ENCODE results near the gene CSNK2B.

The CSNK2B gene

GRCh38 chr6:31665501-31666336 lies at the start of gene CSNK2B:
TSS of gene CSNK2B (plus strand) at chr6:31666080. CDS start at chr6:31666832, 752 bp downstream.
- peak within 1 kb of the TSS; percentile 92 for H3K4me3 ChIP-seq (ENCODE audit: low read depth, low read length)
- CTCF ChIA-PET, result interaction anchor here (1.0 to 1.6 kb wide), 4 partner anchors 10 to 73 kb away, joined by 3 to 8 read pairs (median 4); partner anchors contain the start of genes APOM and LY6G5C
- peak within 1 kb of the TSS; percentile 92 for H3K27ac ChIP-seq (ENCODE audit: extremely low read depth, low read depth, low read length)
- H3K4me1 ChIP-seq (ENCODE audit: control insufficient read depth, insufficient read depth, low read length), result peaks cover 6% of the 10 kb centered on the region; the same call in 1 of the 2 replicates
- H3K36me3 ChIP-seq (ENCODE audit: control insufficient read depth in 2 of 2, insufficient read depth in 1 of 2, low read length in 2 of 2), result peaks cover 30 to 64% of the 10 kb centered on the region in 2 experiments
- POLR2A ChIA-PET, result interaction anchor here (0.6 to 7.4 kb wide), 22 partner anchors 8 to 1652 kb away, joined by 3 to 180 read pairs (median 6); partner anchors contain the start of genes APOM, BAG6, DDX39B and DXO
- H3K9me3 ChIP-seq (ENCODE audit: control insufficient read depth, insufficient read depth, low read depth, low read length), result no peaks in the 10 kb centered on the region
- TF ChIP-seq ZNF549 (tag by site-specific recombination; IDR thresholded peaks at IDR 0.05) (no peak), ZNF140 (tag by site-specific recombination; IDR thresholded peaks at IDR 0.05) (no peak), ZNF626 (tag by site-specific recombination; IDR thresholded peaks at IDR 0.05) (no peak), RBAK (tag by site-specific recombination; IDR thresholded peaks at IDR 0.05) (no peak), SP7 (tag by site-specific recombination; IDR thresholded peaks at IDR 0.05) (no peak; the same call in none of the 2 replicates), SETDB1 (IDR thresholded peaks at IDR 0.05; ENCODE audit: insufficient read length, low read length) (no peak), ZNF292 (tag by site-specific recombination; IDR thresholded peaks at IDR 0.05; ENCODE audit: borderline replicate concordance, low read depth) (no peak), ZNF677 (tag by site-specific recombination; IDR thresholded peaks at IDR 0.05) (no peak), ZNF670 (tag by site-specific recombination; IDR thresholded peaks at IDR 0.05; ENCODE audit: low read depth) (no peak), ZEB2 (tag by site-specific recombination; IDR thresholded peaks at IDR 0.05) (peak; percentile 65; the same call in 1 of the 2 replicates), ZNF354C (tag by site-specific recombination; IDR thresholded peaks at IDR 0.05; ENCODE audit: borderline replicate concordance, low read depth) (no peak), ZNF621 (tag by site-specific recombination; IDR thresholded peaks at IDR 0.05) (no peak), KLF10 (tag by site-specific recombination; IDR thresholded peaks at IDR 0.05) (no peak), WT1 (tag by site-specific recombination; IDR thresholded peaks at IDR 0.05) (peak; percentile 71), BCL11B (tag by site-specific recombination; IDR thresholded peaks at IDR 0.05; ENCODE audit: low read depth) (no peak), ZNF174 (tag by site-specific recombination; IDR thresholded peaks at IDR 0.05) (no peak), ZNF704 (tag by site-specific recombination; IDR thresholded peaks at IDR 0.05) (no peak), ZNF214 (tag by site-specific recombination; IDR thresholded peaks at IDR 0.05; ENCODE audit: borderline replicate concordance) (no peak), ZNF596 (tag by site-specific recombination; IDR thresholded peaks at IDR 0.05) (no peak), ZNF335 (tag by site-specific recombination; conservative IDR thresholded peaks at IDR 0.05) (peak; percentile 99), TCF7L2 (IDR thresholded peaks at IDR 0.05; ENCODE audit: borderline replicate concordance, low read depth, low read length) (peak; percentile 44; the same call in 1 of the 2 replicates), ZNF223 (tag by site-specific recombination; IDR thresholded peaks at IDR 0.05) (no peak), ZXDB (tag by site-specific recombination; IDR thresholded peaks at IDR 0.05) (peak; percentile 51), ZFP69B (tag by site-specific recombination; IDR thresholded peaks at IDR 0.05) (no peak)
- TF ChIP-seq, protein P1, sequence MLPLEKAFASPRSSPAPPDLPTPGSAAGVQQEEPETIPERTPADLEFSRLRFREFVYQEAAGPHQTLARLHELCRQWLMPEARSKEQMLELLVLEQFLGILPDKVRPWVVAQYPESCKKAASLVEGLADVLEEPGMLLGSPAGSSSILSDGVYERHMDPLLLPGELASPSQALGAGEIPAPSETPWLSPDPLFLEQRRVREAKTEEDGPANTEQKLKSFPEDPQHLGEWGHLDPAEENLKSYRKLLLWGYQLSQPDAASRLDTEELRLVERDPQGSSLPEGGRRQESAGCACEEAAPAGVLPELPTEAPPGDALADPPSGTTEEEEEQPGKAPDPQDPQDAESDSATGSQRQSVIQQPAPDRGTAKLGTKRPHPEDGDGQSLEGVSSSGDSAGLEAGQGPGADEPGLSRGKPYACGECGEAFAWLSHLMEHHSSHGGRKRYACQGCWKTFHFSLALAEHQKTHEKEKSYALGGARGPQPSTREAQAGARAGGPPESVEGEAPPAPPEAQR (tag by site-specific recombination; IDR thresholded peaks at IDR 0.05), result no peak
- TF ChIP-seq, protein P2, sequence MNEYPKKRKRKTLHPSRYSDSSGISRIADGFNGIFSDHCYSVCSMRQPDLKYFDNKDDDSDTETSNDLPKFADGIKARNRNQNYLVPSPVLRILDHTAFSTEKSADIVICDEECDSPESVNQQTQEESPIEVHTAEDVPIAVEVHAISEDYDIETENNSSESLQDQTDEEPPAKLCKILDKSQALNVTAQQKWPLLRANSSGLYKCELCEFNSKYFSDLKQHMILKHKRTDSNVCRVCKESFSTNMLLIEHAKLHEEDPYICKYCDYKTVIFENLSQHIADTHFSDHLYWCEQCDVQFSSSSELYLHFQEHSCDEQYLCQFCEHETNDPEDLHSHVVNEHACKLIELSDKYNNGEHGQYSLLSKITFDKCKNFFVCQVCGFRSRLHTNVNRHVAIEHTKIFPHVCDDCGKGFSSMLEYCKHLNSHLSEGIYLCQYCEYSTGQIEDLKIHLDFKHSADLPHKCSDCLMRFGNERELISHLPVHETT (tag by site-specific recombination; IDR thresholded peaks at IDR 0.05), result no peak
- TF ChIP-seq, protein P3, sequence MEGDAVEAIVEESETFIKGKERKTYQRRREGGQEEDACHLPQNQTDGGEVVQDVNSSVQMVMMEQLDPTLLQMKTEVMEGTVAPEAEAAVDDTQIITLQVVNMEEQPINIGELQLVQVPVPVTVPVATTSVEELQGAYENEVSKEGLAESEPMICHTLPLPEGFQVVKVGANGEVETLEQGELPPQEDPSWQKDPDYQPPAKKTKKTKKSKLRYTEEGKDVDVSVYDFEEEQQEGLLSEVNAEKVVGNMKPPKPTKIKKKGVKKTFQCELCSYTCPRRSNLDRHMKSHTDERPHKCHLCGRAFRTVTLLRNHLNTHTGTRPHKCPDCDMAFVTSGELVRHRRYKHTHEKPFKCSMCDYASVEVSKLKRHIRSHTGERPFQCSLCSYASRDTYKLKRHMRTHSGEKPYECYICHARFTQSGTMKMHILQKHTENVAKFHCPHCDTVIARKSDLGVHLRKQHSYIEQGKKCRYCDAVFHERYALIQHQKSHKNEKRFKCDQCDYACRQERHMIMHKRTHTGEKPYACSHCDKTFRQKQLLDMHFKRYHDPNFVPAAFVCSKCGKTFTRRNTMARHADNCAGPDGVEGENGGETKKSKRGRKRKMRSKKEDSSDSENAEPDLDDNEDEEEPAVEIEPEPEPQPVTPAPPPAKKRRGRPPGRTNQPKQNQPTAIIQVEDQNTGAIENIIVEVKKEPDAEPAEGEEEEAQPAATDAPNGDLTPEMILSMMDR (tag by site-specific recombination; IDR thresholded peaks at IDR 0.05), result peak; percentile 75
- TF ChIP-seq, protein P4, sequence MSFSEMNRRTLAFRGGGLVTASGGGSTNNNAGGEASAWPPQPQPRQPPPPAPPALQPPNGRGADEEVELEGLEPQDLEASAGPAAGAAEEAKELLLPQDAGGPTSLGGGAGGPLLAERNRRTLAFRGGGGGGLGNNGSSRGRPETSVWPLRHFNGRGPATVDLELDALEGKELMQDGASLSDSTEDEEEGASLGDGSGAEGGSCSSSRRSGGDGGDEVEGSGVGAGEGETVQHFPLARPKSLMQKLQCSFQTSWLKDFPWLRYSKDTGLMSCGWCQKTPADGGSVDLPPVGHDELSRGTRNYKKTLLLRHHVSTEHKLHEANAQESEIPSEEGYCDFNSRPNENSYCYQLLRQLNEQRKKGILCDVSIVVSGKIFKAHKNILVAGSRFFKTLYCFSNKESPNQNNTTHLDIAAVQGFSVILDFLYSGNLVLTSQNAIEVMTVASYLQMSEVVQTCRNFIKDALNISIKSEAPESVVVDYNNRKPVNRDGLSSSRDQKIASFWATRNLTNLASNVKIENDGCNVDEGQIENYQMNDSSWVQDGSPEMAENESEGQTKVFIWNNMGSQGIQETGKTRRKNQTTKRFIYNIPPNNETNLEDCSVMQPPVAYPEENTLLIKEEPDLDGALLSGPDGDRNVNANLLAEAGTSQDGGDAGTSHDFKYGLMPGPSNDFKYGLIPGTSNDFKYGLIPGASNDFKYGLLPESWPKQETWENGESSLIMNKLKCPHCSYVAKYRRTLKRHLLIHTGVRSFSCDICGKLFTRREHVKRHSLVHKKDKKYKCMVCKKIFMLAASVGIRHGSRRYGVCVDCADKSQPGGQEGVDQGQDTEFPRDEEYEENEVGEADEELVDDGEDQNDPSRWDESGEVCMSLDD (tag by site-specific recombination; IDR thresholded peaks at IDR 0.05), result no peak
